ENCODE measurements around the gene AUTS2.

DNA sequence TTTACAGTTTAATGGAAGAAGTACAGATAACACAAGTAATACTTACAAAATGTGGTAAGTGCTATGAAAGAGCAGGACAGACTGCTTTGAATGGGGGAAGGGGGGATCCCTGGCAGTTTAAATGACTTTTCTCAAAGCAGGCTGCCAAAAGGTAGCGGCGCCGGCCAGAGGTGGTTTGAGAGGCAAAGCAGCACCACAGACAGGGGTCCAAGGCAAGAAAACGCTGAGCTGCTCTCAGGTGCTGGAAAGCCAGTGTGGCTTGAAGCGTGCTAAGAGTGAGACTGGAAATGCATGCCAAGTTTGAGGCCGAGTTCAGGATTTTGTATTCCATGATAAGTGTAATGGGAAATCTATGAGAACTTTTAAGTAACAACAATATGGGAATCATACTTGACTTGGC is 437.7 kb downstream of the AUTS2 start:
- TF ChIP-seq CTCF (IDR thresholded peaks at IDR 0.05; ENCODE audit: low read length) (no peak), EZH2 (IDR thresholded peaks at IDR 0.05; ENCODE audit: borderline replicate concordance, low read length) (no peak)

Data from OCI-LY1 (cell line).